Activated CD4-positive, alpha-beta T cell treated with anti-CD3 and anti-CD28 coated beads, Interleukin-2, amount 10 ng/mL, durations not matched to agents 7 days and 5 days (primary cell): Measurements from ENCODE around the gene GYG1. TPM values are rescaled to one million over a fixed set of nuclear protein-coding genes. Genes with fewer than 3 reads are reported as not detected.

Source experiments
- CTCF ChIA-PET: fragments of 350-600 bp; sonication (Branson Sonifier 250); formaldehyde crosslinking; loops from one replicate; lab custom pipeline; 2021; ENCODE audit warnings: antibody characterized with exemption; lab: Charles Lee
- POLR2A ChIA-PET: fragments of 350-600 bp; sonication (Branson Sonifier 250); formaldehyde crosslinking; loops from one replicate; lab custom pipeline; 2021; ENCODE audit warnings: antibody characterized with exemption; lab: Charles Lee
- DNase-seq: peaks from one replicate; pipeline ENCODE4 v3.0.0-alpha.2; 2020
- H3K27ac Mint-ChIP-seq: one replicate; pipeline ENCODE4 v1.8.0; 2021; ENCODE audit warnings: mild to moderate bottlenecking, moderate library complexity, mixed read lengths
- H3K27me3 Mint-ChIP-seq: one replicate; pipeline ENCODE4 v1.8.0; 2021; ENCODE audit warnings: mixed read lengths
- H3K36me3 Mint-ChIP-seq: one replicate; pipeline ENCODE4 v1.8.0; 2021; ENCODE audit warnings: low read depth, mixed read lengths
- H3K4me1 Mint-ChIP-seq: one replicate; pipeline ENCODE4 v1.8.0; 2021; ENCODE audit warnings: mixed read lengths
- H3K4me3 Mint-ChIP-seq: one replicate; pipeline ENCODE4 v1.8.0; 2021; ENCODE audit warnings: mild to moderate bottlenecking, moderate library complexity, mixed read lengths
- H3K9me3 Mint-ChIP-seq: one replicate; pipeline ENCODE4 v1.8.0; 2021; ENCODE audit warnings: mixed read lengths
- total RNA-seq, 2 experiments: library from RNA; stranded (reverse); gene quantifications; one replicate each; pipeline ENCODE4 v1.2.3, GENCODE V29; 2021

The GYG1 gene
- total RNA-seq, 2 experiments from 2014 or later, result 32.6 to 38.5 TPM

DNA sequence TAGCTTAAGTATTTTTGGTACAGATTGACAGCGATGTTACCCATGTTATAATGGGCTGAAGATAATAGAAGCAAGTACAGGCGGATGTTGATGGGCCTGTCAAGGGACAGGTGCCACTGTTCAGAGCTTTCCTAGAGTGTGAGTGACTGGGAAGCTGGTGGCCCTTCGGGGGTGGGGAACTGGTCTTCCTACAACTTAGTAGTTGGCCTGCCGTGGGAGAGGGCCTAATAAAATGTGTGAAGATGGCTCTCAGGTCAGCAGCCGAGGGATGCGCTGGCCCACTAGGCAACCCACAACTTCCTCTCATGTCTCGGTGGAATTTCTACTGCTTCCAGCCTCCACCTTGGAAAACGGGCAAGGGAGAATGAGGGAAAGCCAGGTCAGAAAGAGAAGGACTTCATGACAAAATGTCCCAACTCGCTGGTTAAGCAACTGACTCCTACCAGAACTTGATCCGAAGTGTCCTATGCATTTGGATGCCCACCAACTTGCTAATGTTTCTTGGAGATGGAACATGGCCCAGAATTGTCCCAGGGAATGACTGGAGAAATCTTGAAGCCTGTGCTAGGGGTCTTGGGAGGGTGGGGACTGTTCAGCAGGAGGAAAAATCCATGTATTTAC, 1.4 kb downstream of the GYG1 start:
- DNase-seq, result no peak
- H3K27ac Mint-ChIP-seq, result peak overlapping the region; percentile 65
- no peaks in the 10 kb centered on the region for H3K9me3 Mint-ChIP-seq
- peaks cover 32% of the 10 kb centered on the region for H3K4me1 Mint-ChIP-seq
- H3K4me3 Mint-ChIP-seq, result peak overlapping the region; percentile 70
- H3K27me3 Mint-ChIP-seq, result no peaks in the 10 kb centered on the region
- ChIA-PET POLR2A (no interaction called here), CTCF (interaction anchor here (1.5 to 2.1 kb wide), 3 partner anchors 10 to 288 kb away, joined by 3 to 6 read pairs (median 3); no protein-coding TSS in a partner anchor)
- H3K36me3 Mint-ChIP-seq, result peaks cover 37% of the 10 kb centered on the region

DNA sequence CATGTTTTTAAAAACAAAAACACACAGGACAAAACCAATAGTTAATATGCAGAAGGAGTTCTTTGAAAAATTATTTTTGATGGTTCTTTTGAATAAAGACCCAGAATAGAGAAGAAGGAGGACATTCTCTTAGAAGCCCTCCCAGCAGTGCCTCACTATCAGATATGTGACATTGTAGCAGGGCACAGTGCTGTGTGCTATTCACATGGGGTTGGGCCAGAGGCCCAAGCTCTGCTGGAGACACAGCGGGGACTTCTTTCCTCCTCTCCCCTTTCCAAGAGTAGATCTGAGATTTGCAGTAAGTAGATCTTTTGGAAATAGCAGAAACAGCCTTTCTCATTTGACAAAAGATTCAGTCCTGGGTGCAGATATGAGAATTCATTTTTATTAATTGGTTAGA, 6.3 kb downstream of the GYG1 start:
- no peak for DNase-seq
- no peaks in the 10 kb centered on the region for H3K9me3 Mint-ChIP-seq
- H3K4me3 Mint-ChIP-seq, result no peak overlapping the region
- H3K27me3 Mint-ChIP-seq, result no peaks in the 10 kb centered on the region
- ChIA-PET POLR2A (no interaction called here), CTCF (interaction anchor here (1.4 to 1.6 kb wide), 2 partner anchors 11 to 22 kb away, joined by 3 to 10 read pairs; no protein-coding TSS in a partner anchor)
- H3K27ac Mint-ChIP-seq, result no peak overlapping the region
- H3K36me3 Mint-ChIP-seq, result peaks cover 68% of the 10 kb centered on the region
- peaks cover 46% of the 10 kb centered on the region for H3K4me1 Mint-ChIP-seq

GRCh38 chr3:148998297-148998696, 7.0 kb downstream of the GYG1 start:
- peak overlapping the region; percentile 81 for H3K27ac Mint-ChIP-seq
- H3K9me3 Mint-ChIP-seq, result no peaks in the 10 kb centered on the region
- POLR2A ChIA-PET, result no interaction called here
- CTCF ChIA-PET, result interaction anchor here (0.6 to 1.6 kb wide), 3 partner anchors 11 to 1569 kb away, joined by 3 to 10 read pairs (median 4); no protein-coding TSS in a partner anchor
- H3K4me1 Mint-ChIP-seq, result peaks cover 39% of the 10 kb centered on the region
- H3K36me3 Mint-ChIP-seq, result peaks cover 66% of the 10 kb centered on the region
- H3K4me3 Mint-ChIP-seq, result no peak overlapping the region
- H3K27me3 Mint-ChIP-seq, result no peaks in the 10 kb centered on the region
- DNase-seq, result no peak

DNA sequence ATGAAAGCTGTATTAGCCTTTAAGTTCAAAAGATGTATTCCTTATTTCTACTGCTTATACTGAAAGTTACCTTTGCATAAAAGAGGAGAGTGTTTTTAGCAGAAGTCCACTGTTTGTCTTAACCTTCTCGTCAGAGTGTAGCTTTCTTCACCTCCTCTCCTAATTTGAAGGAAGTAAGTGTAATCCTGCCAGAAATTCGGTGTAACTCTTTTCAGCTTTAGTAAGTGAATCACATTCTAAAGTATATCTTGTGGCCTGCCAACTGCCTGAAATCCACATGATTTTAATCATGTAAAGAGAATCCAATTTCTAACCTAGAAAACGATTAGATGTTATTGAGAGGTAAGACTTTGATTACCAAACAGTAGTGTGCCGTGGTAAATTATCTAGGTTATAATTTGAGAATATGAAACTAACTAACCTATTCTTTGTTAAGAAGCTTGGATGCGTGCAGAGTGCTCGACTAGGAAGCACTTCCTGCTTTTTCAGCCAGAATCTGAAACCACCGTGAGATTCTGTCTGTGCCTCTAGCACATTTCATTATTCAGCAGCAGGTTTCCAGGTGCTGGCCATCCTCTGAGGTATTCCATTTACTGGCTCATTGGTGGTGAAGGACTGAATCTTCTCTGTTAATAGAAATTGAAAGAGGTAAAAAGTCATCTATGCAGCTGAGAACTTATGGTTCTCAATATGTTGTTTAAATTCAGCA, 7.5 kb downstream of the GYG1 start:
- POLR2A ChIA-PET, result no interaction called here
- no peaks in the 10 kb centered on the region for H3K9me3 Mint-ChIP-seq
- H3K36me3 Mint-ChIP-seq, result peaks cover 61% of the 10 kb centered on the region
- CTCF ChIA-PET, result interaction anchor here (0.5 to 1.6 kb wide), 4 partner anchors 10 to 1570 kb away, joined by 3 to 10 read pairs (median 4); no protein-coding TSS in a partner anchor
- H3K27me3 Mint-ChIP-seq, result no peaks in the 10 kb centered on the region
- DNase-seq, result peak; percentile 35
- H3K4me1 Mint-ChIP-seq, result peaks cover 37% of the 10 kb centered on the region
- H3K4me3 Mint-ChIP-seq, result peak overlapping the region; percentile 35
- H3K27ac Mint-ChIP-seq, result peak overlapping the region; percentile 81

GRCh38 chr3:148999806-149000205, 8.5 kb downstream of the GYG1 start:
- no peak overlapping the region for H3K27ac Mint-ChIP-seq
- H3K36me3 Mint-ChIP-seq, result peaks cover 58% of the 10 kb centered on the region
- peaks cover 38% of the 10 kb centered on the region for H3K4me1 Mint-ChIP-seq
- CTCF ChIA-PET, result interaction anchor here (0.5 to 1.4 kb wide), 3 partner anchors 10 to 1562 kb away, joined by 3 read pairs; no protein-coding TSS in a partner anchor
- H3K27me3 Mint-ChIP-seq, result no peaks in the 10 kb centered on the region
- H3K9me3 Mint-ChIP-seq, result no peaks in the 10 kb centered on the region
- POLR2A ChIA-PET, result no interaction called here
- DNase-seq, result no peak
- H3K4me3 Mint-ChIP-seq, result no peak overlapping the region

DNA sequence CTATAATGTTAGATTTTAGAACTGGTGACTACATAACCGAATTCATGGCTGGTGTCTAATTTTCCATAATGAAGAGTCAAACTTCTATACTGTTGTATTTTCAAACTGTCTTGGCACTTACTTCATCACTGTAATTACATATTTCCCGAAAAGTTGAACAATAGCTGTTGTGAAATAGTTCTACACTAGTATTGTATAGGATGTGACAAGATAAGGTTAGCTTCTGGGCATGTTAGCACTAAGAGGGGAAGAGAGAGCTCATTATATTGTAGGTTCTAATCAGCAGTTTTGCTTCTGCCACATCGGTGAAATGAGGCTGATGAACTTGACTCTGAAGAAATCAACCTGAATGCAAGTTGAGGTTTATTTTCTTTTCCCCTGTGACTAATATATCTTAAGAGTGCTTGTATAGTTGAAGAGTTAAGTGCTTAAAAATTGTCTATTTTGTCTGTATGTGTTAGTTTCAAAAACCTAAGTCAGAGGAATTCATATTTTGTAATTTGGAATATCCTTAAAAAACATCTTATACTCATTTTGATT, 8.9 kb downstream of the GYG1 start:
- ChIA-PET CTCF (interaction anchor here (0.9 to 1.4 kb wide), 2 partner anchors 10 to 21 kb away, joined by 3 read pairs; no protein-coding TSS in a partner anchor), POLR2A (no interaction called here)
- no peak overlapping the region for H3K4me3 Mint-ChIP-seq
- no peak for DNase-seq
- peaks cover 55% of the 10 kb centered on the region for H3K36me3 Mint-ChIP-seq
- H3K27me3 Mint-ChIP-seq, result no peaks in the 10 kb centered on the region
- no peaks in the 10 kb centered on the region for H3K9me3 Mint-ChIP-seq
- H3K4me1 Mint-ChIP-seq, result peaks cover 38% of the 10 kb centered on the region
- no peak overlapping the region for H3K27ac Mint-ChIP-seq

- DNase-seq, result no peak
- peaks cover 42% of the 10 kb centered on the region for H3K36me3 Mint-ChIP-seq
- peaks cover 37% of the 10 kb centered on the region for H3K4me1 Mint-ChIP-seq
- CTCF ChIA-PET, result interaction anchor here (0.9 to 1.7 kb wide), 4 partner anchors 11 to 41 kb away, joined by 3 to 5 read pairs (median 4); partner anchors contain the start of gene GYG1
- no peaks in the 10 kb centered on the region for H3K27me3 Mint-ChIP-seq
- H3K9me3 Mint-ChIP-seq, result no peaks in the 10 kb centered on the region
- POLR2A ChIA-PET, result no interaction called here
- H3K4me3 Mint-ChIP-seq, result no peak overlapping the region
- H3K27ac Mint-ChIP-seq, result no peak overlapping the region
These were observed 10.4 kb downstream of the GYG1 start for GRCh38 chr3:149001727-149002126.

GRCh38 chr3:149003653-149004305, 12.4 kb downstream of the GYG1 start:
- H3K9me3 Mint-ChIP-seq, result no peaks in the 10 kb centered on the region
- POLR2A ChIA-PET, result no interaction called here
- peak; percentile 12 for DNase-seq
- H3K27ac Mint-ChIP-seq, result no peak overlapping the region
- H3K36me3 Mint-ChIP-seq, result peaks cover 43% of the 10 kb centered on the region
- peaks cover 36% of the 10 kb centered on the region for H3K4me1 Mint-ChIP-seq
- no peaks in the 10 kb centered on the region for H3K27me3 Mint-ChIP-seq
- CTCF ChIA-PET, result interaction anchor here (1.0 to 1.9 kb wide), 3 partner anchors 11 to 276 kb away, joined by 3 to 6 read pairs (median 4); no protein-coding TSS in a partner anchor
- H3K4me3 Mint-ChIP-seq, result no peak overlapping the region

DNA sequence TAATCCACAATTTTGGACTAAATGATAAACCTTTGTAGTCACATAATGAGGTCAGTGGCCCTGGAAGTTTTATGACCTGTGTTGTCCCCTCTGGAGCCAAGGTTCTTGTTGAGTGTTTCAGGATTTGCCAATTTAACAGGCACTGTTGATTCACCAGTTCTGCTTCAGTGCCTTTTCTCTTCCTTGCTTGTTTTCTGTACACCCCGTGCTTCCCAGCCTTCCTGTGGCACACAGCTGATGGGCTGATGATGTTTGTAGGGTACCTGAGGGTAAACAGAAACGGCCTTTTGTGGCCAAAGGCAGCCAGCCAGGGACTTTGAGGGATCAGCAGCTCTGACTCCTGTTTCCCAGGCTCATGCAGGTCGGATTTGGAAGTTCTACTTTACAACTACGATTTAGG, 13.3 kb downstream of the GYG1 start:
- H3K9me3 Mint-ChIP-seq, result no peaks in the 10 kb centered on the region
- H3K27ac Mint-ChIP-seq, result no peak overlapping the region
- no peak for DNase-seq
- H3K36me3 Mint-ChIP-seq, result peaks cover 44% of the 10 kb centered on the region
- H3K27me3 Mint-ChIP-seq, result no peaks in the 10 kb centered on the region
- H3K4me1 Mint-ChIP-seq, result peaks cover 36% of the 10 kb centered on the region
- POLR2A ChIA-PET, result no interaction called here
- CTCF ChIA-PET, result interaction anchor here (1.9 to 2.0 kb wide), 2 partner anchors 10 to 16 kb away, joined by 6 to 9 read pairs; no protein-coding TSS in a partner anchor
- no peak overlapping the region for H3K4me3 Mint-ChIP-seq

DNA sequence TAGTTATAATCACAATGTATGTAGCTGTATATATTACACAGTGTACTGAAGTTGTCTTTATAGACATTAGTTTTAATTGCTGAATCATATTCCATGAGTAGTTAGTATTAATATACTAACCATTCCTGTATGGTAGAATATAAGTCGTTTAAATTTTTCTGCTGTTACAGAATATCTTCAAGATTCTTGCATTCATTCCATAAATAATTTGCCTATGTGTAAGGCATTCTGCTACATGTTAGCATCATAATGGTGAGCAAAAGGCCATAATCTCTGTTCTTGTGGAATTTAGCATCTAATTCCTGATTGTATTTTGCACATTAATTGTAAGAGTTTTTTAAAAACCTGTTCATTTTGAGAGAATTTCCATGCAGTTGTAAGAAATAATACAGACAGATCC, 14.1 kb downstream of the GYG1 start:
- DNase-seq, result no peak

GRCh38 chr3:149007567-149008257, 16.4 kb downstream of the GYG1 start:
- POLR2A ChIA-PET, result no interaction called here
- Mint-ChIP-seq H3K27me3 (no peaks in the 10 kb centered on the region), H3K36me3 (peaks cover 50% of the 10 kb centered on the region), H3K4me1 (peaks cover 34% of the 10 kb centered on the region), H3K27ac (peak overlapping the region; percentile 4), H3K9me3 (no peaks in the 10 kb centered on the region), H3K4me3 (no peak overlapping the region)
- CTCF ChIA-PET, result interaction anchor here (2.6 kb wide), 1 partner anchor 9 kb away, joined by 10 read pairs; no protein-coding TSS in a partner anchor
- DNase-seq, result no peak

More for the DNA sequence above, 14.1 kb downstream of the GYG1 start:
- POLR2A ChIA-PET, result no interaction called here
- H3K36me3 Mint-ChIP-seq, result peaks cover 43% of the 10 kb centered on the region
- H3K4me1 Mint-ChIP-seq, result peaks cover 33% of the 10 kb centered on the region
- no peak overlapping the region for H3K27ac Mint-ChIP-seq
- CTCF ChIA-PET, result interaction anchor here (2.0 kb wide), 1 partner anchor 11 kb away, joined by 9 read pairs; no protein-coding TSS in a partner anchor
- H3K4me3 Mint-ChIP-seq, result no peak overlapping the region
- no peaks in the 10 kb centered on the region for H3K9me3 Mint-ChIP-seq
- H3K27me3 Mint-ChIP-seq, result no peaks in the 10 kb centered on the region

GRCh38 chr3:149009732-149010131, 18.4 kb downstream of the GYG1 start:
- H3K4me1 Mint-ChIP-seq, result peaks cover 30% of the 10 kb centered on the region
- H3K9me3 Mint-ChIP-seq, result no peaks in the 10 kb centered on the region
- peak overlapping the region; percentile 85 for H3K27ac Mint-ChIP-seq
- ChIA-PET POLR2A (no interaction called here), CTCF (interaction anchor here (0.5 to 2.6 kb wide), 7 partner anchors 9 to 123 kb away, joined by 3 to 10 read pairs (median 3); partner anchors contain the start of gene GYG1)
- H3K27me3 Mint-ChIP-seq, result no peaks in the 10 kb centered on the region
- H3K36me3 Mint-ChIP-seq, result peaks cover 55% of the 10 kb centered on the region
- no peak overlapping the region for H3K4me3 Mint-ChIP-seq
- peak; percentile 57 for DNase-seq
